Hepatocyte (in vitro differentiated cells): ENCODE results near the gene PPA2.

ENCODE experiments used
- CTCF ChIP-seq: fragments of 200-600 bp; sonication (generic); IDR thresholded peaks from 2 replicates; pipeline ENCODE4 v1.5.1; 2016; ENCODE audit warnings: antibody characterized with exemption, mild to moderate bottlenecking; ENCODE audit not compliant: poor library complexity
- EZH2 ChIP-seq: fragments of 200-600 bp; sonication (generic); IDR thresholded peaks from 2 replicates; pipeline ENCODE4 v1.6.1; 2016; ENCODE audit warnings: antibody characterized with exemption, mild to moderate bottlenecking, borderline replicate concordance
- EZH2phosphoT487 ChIP-seq: fragments of 200-600 bp; sonication (generic); IDR thresholded peaks from one replicate; pipeline ENCODE4 v1.6.1; 2018; ENCODE audit warnings: antibody characterized with exemption, mild to moderate bottlenecking, low read depth, moderate library complexity; ENCODE audit not compliant: unreplicated experiment, severe bottlenecking

- TF ChIP-seq EZH2phosphoT487 (no peak), CTCF (no peak), EZH2 (no peak)
Measured at GRCh38 chr4:105495667-105496066, 21.8 kb upstream of the PPA2 start.
